ENCODE data around the gene TAOK2.

TAOK2 gene

GRCh38 chr16:29988346-29989075, 14.8 kb downstream of the TAOK2 start:
- DNase-seq (ENCODE audit: low read depth): no peak

GRCh38 chr16:29989111-29989858, 15.6 kb downstream of the TAOK2 start:
- no peak for DNase-seq (ENCODE audit: low read depth)

DNA sequence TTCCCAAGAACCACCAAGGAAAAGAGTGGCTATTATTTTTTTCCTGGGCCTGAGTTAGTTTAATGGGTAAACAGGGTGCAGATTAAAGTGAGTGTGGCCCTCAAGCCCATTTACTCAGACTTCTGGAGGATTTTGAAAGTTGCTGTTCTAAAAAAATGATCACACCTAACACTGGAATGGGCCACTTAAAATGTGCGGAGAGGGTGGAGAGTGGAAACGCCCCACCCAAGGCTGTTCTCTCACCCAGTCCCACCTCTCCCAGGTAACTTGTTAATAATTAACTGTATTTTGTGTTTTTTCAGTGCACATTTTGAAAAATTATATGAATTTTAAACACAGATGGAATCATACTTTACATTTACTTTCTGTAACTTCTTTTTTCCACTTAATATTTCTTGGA, 16.4 kb downstream of the TAOK2 start:
- DNase-seq (ENCODE audit: low read depth): no peak

DNA sequence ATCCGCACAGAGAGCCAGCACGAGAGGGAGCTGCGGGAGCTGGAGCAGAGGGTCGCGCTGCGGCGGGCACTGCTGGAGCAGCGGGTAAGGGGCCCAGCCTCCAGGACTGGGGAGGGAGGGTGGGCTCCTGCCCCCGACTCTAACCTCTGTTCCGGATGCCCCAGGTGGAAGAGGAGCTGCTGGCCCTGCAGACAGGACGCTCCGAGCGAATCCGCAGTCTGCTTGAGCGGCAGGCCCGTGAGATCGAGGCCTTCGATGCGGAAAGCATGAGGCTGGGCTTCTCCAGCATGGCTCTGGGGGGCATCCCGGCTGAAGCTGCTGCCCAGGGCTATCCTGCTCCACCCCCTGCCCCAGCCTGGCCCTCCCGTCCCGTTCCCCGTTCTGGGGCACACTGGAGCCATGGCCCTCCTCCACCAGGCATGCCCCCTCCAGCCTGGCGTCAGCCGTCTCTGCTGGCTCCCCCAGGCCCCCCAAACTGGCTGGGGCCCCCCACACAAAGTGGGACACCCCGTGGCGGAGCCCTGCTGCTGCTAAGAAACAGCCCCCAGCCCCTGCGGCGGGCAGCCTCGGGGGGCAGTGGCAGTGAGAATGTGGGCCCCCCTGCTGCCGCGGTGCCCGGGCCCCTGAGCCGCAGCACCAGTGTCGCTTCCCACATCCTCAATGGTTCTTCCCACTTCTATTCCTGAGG, 17.4 kb downstream of the TAOK2 start:
- no peak for DNase-seq (ENCODE audit: low read depth)

DNA sequence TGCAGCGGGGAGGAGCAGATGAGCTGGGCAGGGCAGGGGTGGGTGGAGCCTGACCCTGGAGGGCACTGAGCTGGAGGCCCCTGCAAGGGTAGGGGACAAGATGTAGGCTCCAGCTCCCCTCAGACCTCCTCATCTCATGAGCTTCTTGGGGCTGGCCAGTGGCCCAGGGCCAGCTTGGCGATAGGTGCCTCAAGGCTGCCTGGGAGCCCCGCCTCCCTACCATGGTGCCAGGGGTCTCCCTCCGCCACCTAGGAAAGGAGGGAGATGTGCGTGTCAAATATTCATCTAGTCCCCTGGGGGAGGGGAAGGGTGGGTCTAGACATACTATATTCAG, 17.9 kb downstream of the TAOK2 start:
- no peak for DNase-seq (ENCODE audit: low read depth)

DNA sequence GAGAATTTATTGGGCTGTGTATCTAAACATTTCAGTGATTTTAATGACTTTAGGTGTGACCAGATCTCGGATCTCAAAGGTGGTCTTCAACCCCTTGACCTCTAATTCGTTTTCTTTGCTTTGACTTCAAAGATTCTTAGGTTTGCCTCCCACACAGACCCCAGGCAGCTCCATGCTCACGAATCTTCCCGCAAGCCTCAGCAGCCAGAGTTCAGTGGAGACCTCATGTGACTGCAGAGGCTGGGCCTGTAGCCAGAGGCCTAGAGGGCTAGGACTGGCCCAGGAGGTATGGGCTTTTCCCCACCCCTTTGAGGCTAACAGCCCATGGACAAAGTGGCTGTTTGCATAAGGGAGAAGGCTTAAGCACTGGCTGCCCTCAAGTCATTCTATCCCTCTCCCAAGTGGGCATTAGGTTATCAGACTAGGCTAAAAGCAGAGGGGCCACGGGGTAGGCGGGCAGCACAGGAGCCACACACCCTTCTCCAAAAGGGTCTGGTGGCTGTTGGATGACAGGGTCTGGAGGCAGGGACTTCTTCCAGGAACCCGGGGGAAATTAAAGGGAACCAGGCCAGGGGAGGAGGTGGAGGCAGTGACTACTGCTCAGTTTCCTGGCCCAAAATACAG, 18.8 kb downstream of the TAOK2 start:
- DNase-seq (ENCODE audit: low read depth): no peak

GRCh38 chr16:29993191-29993902, 19.7 kb downstream of the TAOK2 start:
- DNase-seq (ENCODE audit: low read depth): no peak

GRCh38 chr16:29993903-29994599, 20.4 kb downstream of the TAOK2 start:
- DNase-seq (ENCODE audit: low read depth): no peak

DNA sequence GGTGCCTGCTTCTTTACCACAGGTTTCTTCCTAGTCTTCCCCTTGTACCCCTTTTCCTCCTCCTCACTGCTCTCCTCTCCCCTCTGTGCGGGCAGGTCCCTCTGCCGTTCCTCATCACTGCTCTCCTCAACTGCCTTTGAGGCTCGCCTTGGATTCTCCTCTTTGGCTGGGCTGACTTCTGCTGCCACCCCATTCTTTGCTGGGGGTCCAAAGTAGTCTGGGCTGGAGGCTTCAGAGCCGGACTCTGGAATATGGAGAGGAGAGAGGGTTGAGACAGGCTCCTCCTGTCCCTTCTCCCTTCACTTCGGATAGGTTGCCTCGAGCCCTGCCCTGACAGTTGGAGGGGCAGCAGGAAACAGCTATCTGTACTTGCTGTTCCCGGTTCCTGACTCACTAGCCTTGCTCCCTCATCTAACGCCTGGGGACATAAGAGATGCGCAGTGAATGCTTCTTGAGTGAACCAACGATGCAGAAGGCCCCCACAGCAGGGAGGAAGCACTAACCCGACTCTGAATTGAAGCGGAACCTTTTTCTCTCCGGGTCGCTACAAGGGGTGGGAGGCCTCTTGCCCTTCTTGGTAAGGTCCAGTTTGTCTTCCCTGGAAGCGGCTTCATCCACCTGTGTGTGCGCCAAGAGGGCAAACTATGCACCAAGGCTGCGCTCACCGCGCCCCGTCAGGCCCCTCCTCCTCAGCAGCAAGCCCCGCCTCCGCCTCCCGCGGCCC, 21.1 kb downstream of the TAOK2 start:
- DNase-seq (ENCODE audit: low read depth): no peak

DNA sequence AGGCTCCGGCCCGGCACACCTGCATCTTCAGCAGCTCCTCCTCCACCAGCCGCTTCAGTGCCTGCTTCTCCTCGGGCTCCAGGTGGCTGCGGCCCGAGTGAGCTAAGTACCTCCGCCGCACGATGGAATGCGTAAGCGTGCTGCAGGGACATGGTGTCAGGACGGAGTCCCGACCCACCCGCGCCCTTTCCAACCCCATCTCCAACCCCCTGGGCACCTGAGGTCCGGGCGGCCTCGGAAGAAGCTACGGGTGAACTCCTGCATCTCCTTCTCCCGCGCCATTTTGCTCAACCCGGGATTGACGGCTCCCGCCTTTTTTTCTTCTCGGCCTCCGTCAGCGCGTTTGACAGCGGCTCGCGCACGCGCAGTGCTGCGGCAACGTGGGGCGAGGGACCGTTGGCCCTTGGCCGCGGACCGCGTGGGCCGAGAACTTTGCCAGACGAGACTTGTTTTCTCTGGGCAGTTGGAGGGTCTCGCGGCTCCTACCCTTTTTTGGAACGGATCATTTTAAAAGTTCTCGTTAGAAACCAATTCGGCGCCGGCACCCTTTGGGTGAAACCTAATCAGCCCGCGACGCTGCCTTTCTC, 21.7 kb downstream of the TAOK2 start, which contains the start of gene HIRIP3:
Gene HIRIP3, minus strand, starts transcription at position 294 of the 587 bp plus-strand sequence. Its CDS starts 12 bp downstream, at position 282.
- DNase-seq (ENCODE audit: low read depth): no peak

GRCh38 chr16:29995911-29996765, 22.5 kb downstream of the TAOK2 start, which contains the start of gene INO80E:
TSS of gene INO80E (plus strand) at chr16:29996241. CDS start at chr16:29996311, 70 bp downstream.
- peak; percentile 61 for DNase-seq (ENCODE audit: low read depth)

GRCh38 chr16:29996766-29997250, 23.1 kb downstream of the TAOK2 start:
- no peak for DNase-seq (ENCODE audit: low read depth)

- no peak for DNase-seq (ENCODE audit: low read depth)
These were observed 25.9 kb downstream of the TAOK2 start for GRCh38 chr16:29999605-30000004.

DNA sequence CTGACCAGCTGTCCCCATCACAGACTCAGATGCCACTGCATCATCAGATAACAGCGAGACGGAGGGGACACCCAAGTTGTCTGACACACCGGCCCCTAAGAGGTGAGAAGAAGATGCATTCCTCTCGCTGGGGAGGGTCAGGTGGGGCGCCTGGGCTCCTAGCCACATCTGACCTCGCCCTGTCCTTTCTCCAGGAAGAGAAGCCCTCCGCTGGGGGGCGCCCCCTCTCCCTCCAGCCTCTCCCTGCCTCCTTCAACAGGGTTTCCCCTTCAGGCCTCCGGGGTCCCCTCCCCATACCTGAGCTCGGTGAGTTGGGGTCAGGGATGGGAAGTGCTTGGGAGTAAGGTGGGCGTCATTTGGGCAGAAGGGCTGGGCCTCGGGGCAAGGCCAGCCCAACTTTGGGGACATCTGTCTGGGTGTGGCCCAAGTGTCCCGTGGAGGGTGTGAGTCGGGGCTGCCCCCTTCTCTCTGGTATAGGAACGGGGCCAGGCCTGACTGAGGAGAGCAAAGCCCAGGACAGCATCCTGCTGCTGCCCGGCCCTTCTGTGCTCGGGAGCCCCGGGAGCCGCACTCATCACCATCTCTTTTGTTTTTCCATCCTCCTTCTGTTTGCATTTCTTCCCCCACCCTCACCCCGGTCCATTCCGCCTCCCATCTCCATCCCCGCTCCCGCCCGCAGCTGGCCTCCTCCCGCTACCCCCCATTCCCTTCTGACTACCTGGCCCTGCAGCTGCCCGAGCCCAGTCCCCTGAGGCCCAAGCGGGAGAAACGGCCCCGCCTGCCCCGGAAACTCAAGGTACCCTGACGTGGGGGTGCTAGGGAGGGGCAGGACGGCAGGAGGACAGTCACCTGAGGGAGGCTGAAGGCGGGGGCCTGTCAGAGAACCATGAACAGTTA, 27.3 kb downstream of the TAOK2 start:
- DNase-seq (ENCODE audit: low read depth): no peak

DNA sequence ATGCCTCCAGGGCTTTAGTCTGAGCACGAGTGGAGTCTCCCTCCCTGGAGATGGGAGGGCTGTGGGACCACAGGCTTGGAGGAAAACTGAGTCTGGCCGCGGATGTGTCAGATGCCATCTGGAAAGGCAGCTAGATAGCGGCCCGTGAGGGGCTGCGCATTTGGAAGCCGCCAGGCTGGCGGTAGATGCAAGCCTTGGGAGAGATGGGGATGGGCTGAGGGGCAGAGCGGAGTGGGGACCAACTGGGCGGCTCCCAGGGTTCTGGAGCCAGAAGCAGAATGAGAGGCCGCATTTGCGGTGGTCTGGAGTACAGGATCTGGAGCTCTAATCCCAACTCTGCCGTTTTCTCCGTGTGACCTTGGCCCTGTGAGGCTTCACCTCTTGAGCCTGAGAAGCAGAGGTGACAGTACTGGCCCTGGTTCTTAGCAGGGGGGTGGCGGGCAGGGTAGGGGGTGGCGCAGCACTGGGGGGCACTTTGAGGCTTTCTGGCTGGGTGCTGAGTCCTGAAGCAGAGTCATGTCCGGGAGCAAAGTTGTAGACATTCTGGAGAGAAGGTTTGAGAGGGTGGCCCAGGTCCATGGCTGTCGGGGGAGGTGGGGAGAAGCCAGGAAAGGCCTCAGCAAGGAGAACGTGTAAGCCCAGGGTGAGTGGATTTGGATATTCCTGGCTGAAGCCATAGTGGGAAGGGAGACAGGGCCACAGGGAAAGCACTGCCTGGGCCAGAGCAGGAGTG, 29.1 kb downstream of the TAOK2 start:
- DNase-seq (ENCODE audit: low read depth): no peak

DNA sequence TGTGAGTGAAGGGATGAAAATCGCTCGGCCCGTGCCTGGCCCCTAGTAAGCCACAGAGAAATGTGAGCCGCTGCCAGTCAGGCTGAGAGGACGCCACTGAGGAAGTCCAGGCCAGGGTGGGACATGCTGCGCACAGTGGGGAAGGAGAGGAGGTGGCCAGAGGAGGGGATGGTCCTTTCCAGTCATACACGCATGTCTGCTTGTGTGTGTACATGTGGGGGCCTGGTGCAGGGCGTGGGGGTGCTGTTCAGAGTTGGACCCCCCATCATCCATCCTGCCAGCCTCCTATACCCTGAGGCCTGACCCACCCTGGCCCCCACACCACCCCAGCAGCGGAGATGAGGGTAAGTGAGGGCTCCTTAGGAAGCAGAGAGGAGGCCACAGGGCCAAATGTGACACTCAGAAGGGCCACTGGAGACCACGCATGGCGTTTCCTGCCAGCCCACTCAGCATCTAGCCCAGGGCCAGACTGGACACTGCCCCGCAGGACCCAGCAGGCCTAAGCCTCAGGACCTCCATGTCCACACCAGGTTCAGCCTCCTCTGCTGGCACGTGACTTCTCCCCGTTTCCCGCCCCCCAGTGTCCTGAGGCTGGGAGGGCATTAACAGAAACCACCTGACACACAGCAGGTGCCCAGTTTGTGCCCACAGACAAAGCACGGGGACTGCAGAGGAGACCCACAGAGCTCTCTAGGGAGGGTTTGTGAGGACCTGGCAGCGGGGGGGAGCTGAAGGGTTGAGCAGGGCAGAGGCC, 30.2 kb downstream of the TAOK2 start:
- DNase-seq (ENCODE audit: low read depth): no peak

DNA sequence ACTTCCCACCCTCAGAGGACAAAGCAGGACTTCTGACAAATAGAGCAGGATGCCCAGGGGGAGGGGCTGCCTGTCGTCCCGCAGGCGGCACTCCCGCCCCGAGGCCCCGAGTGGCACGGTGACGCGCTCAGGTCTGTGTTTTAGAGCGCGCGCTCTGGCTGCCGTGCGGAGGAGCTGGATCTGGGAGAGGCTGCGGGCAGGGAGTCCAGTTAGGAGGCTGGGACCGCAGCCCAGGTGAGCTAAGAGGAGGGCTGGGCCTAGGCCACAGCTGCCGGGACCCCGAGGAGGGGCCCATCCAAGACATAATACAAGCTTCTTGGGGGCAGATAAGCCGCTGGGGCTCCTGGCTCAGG, 30.7 kb downstream of the TAOK2 start:
- no peak for DNase-seq (ENCODE audit: low read depth)

Measured in non-pigmented ciliary epithelial cell (primary cell).